HepG2 (cell line): ENCODE data around the gene BNIP1. TPM values are rescaled to one million over a fixed set of nuclear protein-coding genes. Genes with fewer than 3 reads are reported as not detected.

Experiments
- ATF1 ChIP-seq: IDR thresholded peaks from 2 replicates; pipeline ENCODE4 v1.6.1; 2016; ENCODE audit warnings: mild to moderate bottlenecking, control low read depth
- ATM ChIP-seq: fragments of 450-650 bp; IDR thresholded peaks from 2 replicates; pipeline ENCODE4 v1.7.1; 2017; ENCODE audit warnings: mild to moderate bottlenecking, borderline replicate concordance
- DDIT3 ChIP-seq: sonication (generic); formaldehyde crosslinking; IDR thresholded peaks from 2 replicates; pipeline ENCODE4 v1.4.0; 2020; ENCODE audit warnings: mild to moderate bottlenecking, missing genetic modification reagents
- EP300 ChIP-seq, 3 experiments: sonication (generic) in 1 of 3; formaldehyde crosslinking in 1 of 3; IDR thresholded peaks; 2 replicates each; pipeline versions ENCODE4 v1.5.1 to v1.6.1; 2011 to 2020; ENCODE audit warnings: low read depth in 2 of 3, low read length in 2 of 3, borderline replicate concordance in 1 of 3, improper control_type of control experiment in 1 of 3, mild to moderate bottlenecking in 1 of 3, missing genetic modification reagents in 1 of 3, moderate library complexity in 1 of 3
- KDM5A ChIP-seq: fragments of 200-600 bp; sonication (generic); IDR thresholded peaks from 2 replicates; pipeline ENCODE4 v1.7.0; 2018; ENCODE audit warnings: antibody characterized with exemption, mild to moderate bottlenecking, low read length, borderline replicate concordance
- KLF15 ChIP-seq: sonication (generic); formaldehyde crosslinking; IDR thresholded peaks from 2 replicates; pipeline ENCODE4 v1.8.1; 2023; ENCODE audit warnings: borderline replicate concordance, mild to moderate bottlenecking, inconsistent platforms, missing genetic modification reagents, mixed read lengths
- PBX3 ChIP-seq: sonication (generic); formaldehyde crosslinking; IDR thresholded peaks from 2 replicates; pipeline ENCODE4 v1.8.1; 2023; ENCODE audit warnings: missing genetic modification reagents, inconsistent platforms, borderline replicate concordance
- PRPF4 ChIP-seq: fragments of 200-400 bp; formaldehyde crosslinking; IDR thresholded peaks from 2 replicates; pipeline ENCODE4 v1.6.1; 2016; ENCODE audit warnings: low read length, low read depth; ENCODE audit not compliant: poor library complexity, severe bottlenecking
- SALL2 ChIP-seq: sonication (generic); formaldehyde crosslinking; IDR thresholded peaks from 2 replicates; pipeline ENCODE4 v1.8.1; 2023; ENCODE audit warnings: mild to moderate bottlenecking, missing genetic modification reagents, inconsistent platforms
- SAP130 ChIP-seq: IDR thresholded peaks from 2 replicates; pipeline ENCODE4 v1.6.1; 2016; ENCODE audit warnings: low read depth
- SMAD3 ChIP-seq: sonication (generic); formaldehyde crosslinking; IDR thresholded peaks from 2 replicates; pipeline ENCODE4 v1.4.0; 2020; ENCODE audit warnings: missing genetic modification reagents
- SP2 ChIP-seq: sonication (generic); formaldehyde crosslinking; IDR thresholded peaks from 2 replicates; pipeline ENCODE4 v1.5.1; 2020; ENCODE audit warnings: mild to moderate bottlenecking, missing genetic modification reagents
- TCF7L2 ChIP-seq: IDR thresholded peaks from 2 replicates; pipeline ENCODE4 v1.6.1; 2011; ENCODE audit warnings: mild to moderate bottlenecking, low read depth, low read length, moderate library complexity
- ZKSCAN1 ChIP-seq: fragments of 150-350 bp; IDR thresholded peaks from 2 replicates; pipeline ENCODE4 v1.6.1; 2014; ENCODE audit warnings: low read length
- ZNF3 ChIP-seq: IDR thresholded peaks from 2 replicates; pipeline ENCODE4 v1.7.0; 2017; ENCODE audit warnings: inconsistent platforms
- ZNF33A ChIP-seq: sonication (generic); formaldehyde crosslinking; IDR thresholded peaks from 2 replicates; pipeline ENCODE4 v1.5.1; 2020; ENCODE audit warnings: missing genetic modification reagents, mild to moderate bottlenecking, moderate library complexity, borderline replicate concordance
- ZNF552 ChIP-seq: sonication (generic); formaldehyde crosslinking; IDR thresholded peaks from 2 replicates; pipeline ENCODE4 v1.9.0; 2022; ENCODE audit warnings: missing genetic modification reagents, mild to moderate bottlenecking, borderline replicate concordance
- ZNF629 ChIP-seq: sonication (generic); formaldehyde crosslinking; conservative IDR thresholded peaks from 2 replicates; pipeline ENCODE4 v1.5.0; 2020; ENCODE audit warnings: missing genetic modification reagents
- ZSCAN31 ChIP-seq: sonication (generic); formaldehyde crosslinking; IDR thresholded peaks from 2 replicates; pipeline ENCODE4 v1.5.0; 2020; ENCODE audit warnings: low read depth, mild to moderate bottlenecking, missing genetic modification reagents
- polyA plus RNA-seq, 8 experiments: library from polyadenylated mRNA; depleted of rRNA in 3 of 8; stranded (reverse) in 7 of 8; unstranded in 1 of 8; fragments of >200 nt; fragmentation: Illumina TruSeq in 4 of 8; extraction: Trizol in 4 of 8; gene quantifications; 2 replicates each; pipeline versions ENCODE4 v1.2.1 to v1.2.3, GENCODE V29; 2011 to 2016; ENCODE audit warnings: low read depth in 4 of 8, missing spikeins in 1 of 8, mixed read lengths in 1 of 8; ENCODE audit not compliant: insufficient read depth in 1 of 8
- total RNA-seq, 5 experiments: library from RNA; depleted of rRNA; stranded (reverse); fragments of >200 nt; fragmentation: Illumina TruSeq; extraction: Trizol; gene quantifications; 2 replicates each; pipeline ENCODE4 v1.2.3, GENCODE V29; 2016; ENCODE audit warnings: low read depth in 1 of 5
- TF ChIP-seq, protein P1 (sequence below): sonication (generic); formaldehyde crosslinking; IDR thresholded peaks from 2 replicates; pipeline ENCODE4 v1.9.0; 2021; ENCODE audit warnings: missing genetic modification reagents, borderline replicate concordance
- TF ChIP-seq, protein P2 (sequence below): sonication (generic); formaldehyde crosslinking; IDR thresholded peaks from 2 replicates; pipeline ENCODE4 v1.8.0; 2022; ENCODE audit warnings: missing genetic modification reagents, mild to moderate bottlenecking, inconsistent platforms, borderline replicate concordance

The BNIP1 gene
- total and polyA plus RNA-seq, 2 of the 13 experiments (the other 11 are each of a cell fraction or from before 2014, with no cell fraction given), result 13.2 to 16.9 TPM

DNA sequence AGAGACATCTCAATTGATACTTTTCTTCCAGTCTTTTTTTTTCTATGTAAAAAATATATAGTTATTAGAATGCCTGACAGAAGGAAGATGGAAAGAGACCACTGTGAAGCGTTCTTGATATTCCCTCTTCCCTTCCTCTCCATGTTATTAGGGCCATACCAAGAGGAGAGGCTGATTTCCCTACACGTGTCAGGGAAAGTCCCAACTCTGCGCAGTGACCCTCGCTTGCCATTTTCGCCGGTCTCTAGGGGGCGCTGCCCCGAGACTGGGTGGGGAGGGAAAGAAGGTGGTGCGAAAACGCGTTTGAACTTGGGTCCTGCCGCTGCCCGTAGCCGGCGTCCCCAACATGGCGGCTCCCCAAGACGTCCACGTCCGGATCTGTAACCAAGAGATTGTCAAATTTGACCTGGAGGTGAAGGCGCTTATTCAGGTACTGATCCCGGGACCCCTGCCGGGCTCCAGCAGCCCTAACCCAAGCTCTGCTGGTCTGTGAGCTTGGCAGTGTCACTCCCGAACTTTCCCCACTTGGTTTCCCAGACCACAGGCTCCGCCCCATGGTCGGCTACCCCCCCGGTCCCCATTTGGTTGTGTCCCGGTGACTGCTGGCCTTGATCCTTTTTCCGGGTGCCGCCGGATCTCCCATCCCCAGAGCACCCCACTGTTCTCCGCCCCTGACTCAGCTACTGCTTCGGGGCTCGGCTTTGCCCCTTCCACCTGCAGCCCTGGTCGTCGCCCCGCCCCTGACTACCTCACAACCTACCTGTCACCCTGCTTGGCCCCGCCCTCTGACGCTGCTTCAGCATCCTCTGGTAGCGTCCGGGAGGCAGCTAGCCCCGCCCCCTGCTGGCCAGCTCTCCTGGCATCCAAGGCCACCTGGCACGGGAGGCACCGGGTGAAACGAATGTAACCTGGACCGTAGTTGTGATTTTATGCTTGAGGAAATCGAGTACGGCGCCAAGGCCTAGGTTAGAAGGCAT, at the start of gene BNIP1 (continued):
- TF ChIP-seq SAP130 (CRISPR knock-in tag) (peak; percentile 91), SMAD3 (CRISPR knock-in tag) (peak; percentile 91), ATF1 (CRISPR knock-in tag) (peak; percentile 71), ZNF629 (CRISPR knock-in tag) (no peak), ZNF552 (no peak), ATM (no peak), SALL2 (CRISPR knock-in tag) (peak; percentile 78; the same call in 1 of the 2 replicates), TCF7L2 (no peak), ZKSCAN1 (no peak), KLF15 (CRISPR knock-in tag) (0 out of 2 replicates have a peak, but pooled peaks have one; percentile 45), ZNF3 (CRISPR knock-in tag) (no peak), ZNF33A (no peak), PBX3 (no peak), KDM5A (peak; percentile 97), EP300 (IDR thresholded peaks at IDR 0.05; ENCODE audit: low read depth in 2 of 2, low read length in 2 of 2) (peak; percentile 32 to 70; a peak in 2 of 4 replicates), EP300 (CRISPR knock-in tag; IDR thresholded peaks at IDR 0.05; ENCODE audit: borderline replicate concordance) (peak; percentile 39; the same call in 1 of the 2 replicates), DDIT3 (CRISPR knock-in tag) (no peak), ZSCAN31 (CRISPR knock-in tag) (peak; percentile 84), SP2 (no peak; the same call in 1 of the 2 replicates), PRPF4 (peak; percentile 51)
- TF ChIP-seq, protein P1, sequence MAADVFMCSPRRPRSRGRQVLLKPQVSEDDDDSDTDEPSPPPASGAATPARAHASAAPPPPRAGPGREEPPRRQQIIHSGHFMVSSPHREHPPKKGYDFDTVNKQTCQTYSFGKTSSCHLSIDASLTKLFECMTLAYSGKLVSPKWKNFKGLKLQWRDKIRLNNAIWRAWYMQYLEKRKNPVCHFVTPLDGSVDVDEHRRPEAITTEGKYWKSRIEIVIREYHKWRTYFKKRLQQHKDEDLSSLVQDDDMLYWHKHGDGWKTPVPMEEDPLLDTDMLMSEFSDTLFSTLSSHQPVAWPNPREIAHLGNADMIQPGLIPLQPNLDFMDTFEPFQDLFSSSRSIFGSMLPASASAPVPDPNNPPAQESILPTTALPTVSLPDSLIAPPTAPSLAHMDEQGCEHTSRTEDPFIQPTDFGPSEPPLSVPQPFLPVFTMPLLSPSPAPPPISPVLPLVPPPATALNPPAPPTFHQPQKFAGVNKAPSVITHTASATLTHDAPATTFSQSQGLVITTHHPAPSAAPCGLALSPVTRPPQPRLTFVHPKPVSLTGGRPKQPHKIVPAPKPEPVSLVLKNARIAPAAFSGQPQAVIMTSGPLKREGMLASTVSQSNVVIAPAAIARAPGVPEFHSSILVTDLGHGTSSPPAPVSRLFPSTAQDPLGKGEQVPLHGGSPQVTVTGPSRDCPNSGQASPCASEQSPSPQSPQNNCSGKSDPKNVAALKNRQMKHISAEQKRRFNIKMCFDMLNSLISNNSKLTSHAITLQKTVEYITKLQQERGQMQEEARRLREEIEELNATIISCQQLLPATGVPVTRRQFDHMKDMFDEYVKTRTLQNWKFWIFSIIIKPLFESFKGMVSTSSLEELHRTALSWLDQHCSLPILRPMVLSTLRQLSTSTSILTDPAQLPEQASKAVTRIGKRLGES, result no peak
- TF ChIP-seq, protein P2, sequence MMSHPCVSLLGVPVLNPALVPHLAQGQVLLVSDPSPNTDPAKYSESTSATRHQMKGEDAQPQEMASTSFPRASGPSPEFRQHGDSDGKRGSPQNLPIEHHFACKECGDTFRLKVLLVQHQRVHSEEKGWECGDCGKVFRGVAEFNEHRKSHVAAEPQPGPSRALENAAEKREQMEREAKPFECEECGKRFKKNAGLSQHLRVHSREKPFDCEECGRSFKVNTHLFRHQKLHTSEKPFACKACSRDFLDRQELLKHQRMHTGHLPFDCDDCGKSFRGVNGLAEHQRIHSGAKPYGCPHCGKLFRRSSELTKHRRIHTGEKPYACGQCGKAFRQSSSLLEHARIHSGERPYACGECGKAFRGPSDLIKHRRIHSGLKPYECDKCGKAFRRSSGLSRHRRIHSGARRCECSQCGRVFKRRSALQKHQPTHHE (CRISPR knock-in tag), result no peak
